T-helper 9 cell (primary cell): ENCODE results near the gene TOP1.

Source experiments
- DNase-seq: peaks from one replicate; pipeline ENCODE4 v3.0.0-alpha.2; 2020

The TOP1 gene

GRCh38 chr20:41170386-41171105 lies 141.9 kb downstream of the TOP1 start:
- DNase-seq: no peak

- no peak for DNase-seq
Observed at GRCh38 chr20:41171736-41172295, 143.2 kb downstream of the TOP1 start.

- no peak for DNase-seq
Observed at GRCh38 chr20:41172296-41173140, 143.9 kb downstream of the TOP1 start.

- DNase-seq: peak; percentile 61
Observed at GRCh38 chr20:41173161-41173721, 144.6 kb downstream of the TOP1 start.

GRCh38 chr20:41173791-41174341 lies 145.2 kb downstream of the TOP1 start:
- no peak for DNase-seq
